A549 (cell line): ENCODE measurements around the gene TMUB2. TPM values are rescaled to one million over a fixed set of nuclear protein-coding genes. Genes with fewer than 3 reads are reported as not detected.

ENCODE experiments used
- ATAC-seq, 2 experiments: fragments of 200-7000 bp in 1 of 2; fragments of >200 bp in 1 of 2; cut with Nextera tagmentation in 1 of 2; cut with Tn5 transposase in 1 of 2; 3 replicates each; pipeline versions ENCODE4 v1.8.0 to v1.9.1; 2018 to 2020; ENCODE audit warnings: mild to moderate bottlenecking in 1 of 2, moderate library complexity in 1 of 2
- CTCF ChIA-PET: fragments of 300-600 bp; sonication (Branson Sonifier 250); formaldehyde crosslinking; extraction: SDS; loops from one replicate; lab custom pipeline; 2021; ENCODE audit warnings: antibody characterized with exemption, inconsistent platforms; lab: Yijun Ruan, JAX
- POLR2A ChIA-PET: fragments of 350-600 bp; formaldehyde crosslinking; extraction: SDS; loops from one replicate; lab custom pipeline; 2021; ENCODE audit warnings: antibody characterized with exemption, inconsistent platforms; lab: Yijun Ruan, JAX
- DNase-seq, 2 experiments: peaks; one replicate each; pipeline versions ENCODE4 v3.0.0 to v3.0.0-alpha.2; 2011 to 2016; ENCODE audit warnings: low read depth in 1 of 2, low spot score in 1 of 2
- FAIRE-seq: peaks from 2 replicates; lab custom pipeline; 2011; peaks lifted over from hg19 to GRCh38; lab: Jason Lieb, UNC
- H3K27ac ChIP-seq, 2 experiments: fragments of >200 bp; sonication (Bioruptor Twin); formaldehyde crosslinking; 3 replicates each; pipeline ENCODE4 v1.5.1; 2016 to 2017
- H3K4me1 ChIP-seq: fragments of >200 bp; sonication (Bioruptor Twin); formaldehyde crosslinking; 3 replicates; pipeline ENCODE4 v1.6.1; 2016
- H3K4me2 ChIP-seq: fragments of >200 bp; sonication (Bioruptor Twin); formaldehyde crosslinking; 3 replicates; pipeline ENCODE4 v1.6.1; 2016
- H3K4me3 ChIP-seq: fragments of >200 bp; sonication (Bioruptor Twin); formaldehyde crosslinking; 3 replicates; pipeline ENCODE4 v1.5.1; 2016
- H3K9me3 ChIP-seq: fragments of >200 bp; sonication (Bioruptor Twin); formaldehyde crosslinking; 3 replicates; pipeline ENCODE4 v1.6.1; 2016
- CBX8 ChIP-seq: fragments of 200-600 bp; sonication (generic); IDR thresholded peaks from 2 replicates; pipeline ENCODE4 v1.6.1; 2016
- CEBPB ChIP-seq, 2 experiments: fragments of >200 bp in 1 of 2; sonication (Bioruptor Twin) in 1 of 2; formaldehyde crosslinking in 1 of 2; IDR thresholded peaks; 2 replicates each; pipeline ENCODE4 v1.6.1; 2012 to 2016
- CHD2 ChIP-seq: fragments of 150-350 bp; IDR thresholded peaks from 2 replicates; pipeline ENCODE4 v1.6.1; 2014; ENCODE audit warnings: low read length; ENCODE audit not compliant: partially characterized antibody
- E2F6 ChIP-seq: IDR thresholded peaks from 2 replicates; pipeline ENCODE4 v1.6.1; 2012; ENCODE audit warnings: low read depth, borderline replicate concordance
- EHF ChIP-seq: fragments of 250-450 bp; sonication (Bioruptor Pico); IDR thresholded peaks from 2 replicates; pipeline ENCODE4 v1.5.0; 2020; ENCODE audit warnings: mild to moderate bottlenecking
- EHMT2 ChIP-seq: fragments of 200-600 bp; sonication (generic); IDR thresholded peaks from 2 replicates; pipeline ENCODE4 v1.6.1; 2016; ENCODE audit warnings: antibody characterized with exemption, low read depth, mild to moderate bottlenecking, moderate library complexity
- EP300 ChIP-seq, 2 experiments: fragments of >200 bp; sonication (Bioruptor Twin); formaldehyde crosslinking; IDR thresholded peaks; 2 replicates in 1 of 2; 3 replicates in 1 of 2; pipeline ENCODE4 v1.6.1; 2016 to 2017
- FOSB ChIP-seq: fragments of 250-450 bp; sonication (Bioruptor Pico); IDR thresholded peaks from 2 replicates; pipeline ENCODE4 v1.5.0; 2020; ENCODE audit warnings: mild to moderate bottlenecking, moderate library complexity
- HDAC2 ChIP-seq: fragments of 200-600 bp; sonication (generic); IDR thresholded peaks from 2 replicates; pipeline ENCODE4 v1.6.1; 2016
- HEYL ChIP-seq: fragments of 250-450 bp; sonication (Bioruptor Pico); IDR thresholded peaks from 2 replicates; pipeline ENCODE4 v1.8.0; 2021; ENCODE audit warnings: mild to moderate bottlenecking, moderate library complexity
- HMGXB4 ChIP-seq: fragments of 250-450 bp; sonication (Bioruptor Pico); IDR thresholded peaks from 2 replicates; pipeline ENCODE4 v1.5.0; 2021; ENCODE audit warnings: mild to moderate bottlenecking, moderate library complexity, borderline replicate concordance
- HOXA7 ChIP-seq: fragments of 250-450 bp; sonication (Bioruptor Pico); IDR thresholded peaks from 2 replicates; pipeline ENCODE4 v1.5.0; 2020; ENCODE audit warnings: mild to moderate bottlenecking, moderate library complexity
- HOXB13 ChIP-seq: fragments of 250-450 bp; sonication (Bioruptor Pico); IDR thresholded peaks from 2 replicates; pipeline ENCODE4 v1.5.0; 2020; ENCODE audit warnings: low read depth, mild to moderate bottlenecking, moderate library complexity
- HOXB5 ChIP-seq: fragments of 250-450 bp; sonication (Bioruptor Pico); IDR thresholded peaks from 2 replicates; pipeline ENCODE4 v1.5.0; 2020; ENCODE audit warnings: mild to moderate bottlenecking, moderate library complexity
- JUN ChIP-seq, 2 experiments: fragments of >200 bp; sonication (Bioruptor Twin); formaldehyde crosslinking; IDR thresholded peaks; 2 replicates in 1 of 2; 3 replicates in 1 of 2; pipeline ENCODE4 v1.6.1; 2016 to 2017
- JUNB ChIP-seq: fragments of >200 bp; sonication (Bioruptor Twin); formaldehyde crosslinking; IDR thresholded peaks from 2 replicates; pipeline ENCODE4 v1.6.1; 2016
- KDM1A ChIP-seq: fragments of 200-600 bp; sonication (generic); IDR thresholded peaks from 2 replicates; pipeline ENCODE4 v1.6.1; 2016; ENCODE audit warnings: low read depth, mild to moderate bottlenecking
- MAFK ChIP-seq: fragments of 450-650 bp; IDR thresholded peaks from 2 replicates; pipeline ENCODE4 v1.6.1; 2014; ENCODE audit not compliant: partially characterized antibody
- MAX ChIP-seq: IDR thresholded peaks from 2 replicates; pipeline ENCODE4 v1.6.1; 2012
- MAZ ChIP-seq: fragments of 150-350 bp; IDR thresholded peaks from 2 replicates; pipeline ENCODE4 v1.6.1; 2014; ENCODE audit warnings: antibody characterized with exemption, low read depth, low read length, borderline replicate concordance
- MYC ChIP-seq: IDR thresholded peaks from 2 replicates; pipeline ENCODE4 v1.6.1; 2012; ENCODE audit warnings: mild to moderate bottlenecking, inconsistent platforms, low read length, improper control_type of control experiment, borderline replicate concordance
- NPAS2 ChIP-seq: fragments of 250-450 bp; sonication (Bioruptor Pico); IDR thresholded peaks from 2 replicates; pipeline ENCODE4 v1.8.0; 2022; ENCODE audit warnings: mild to moderate bottlenecking, moderate library complexity, borderline replicate concordance
- PHF8 ChIP-seq: fragments of 200-600 bp; sonication (generic); IDR thresholded peaks from 2 replicates; pipeline ENCODE4 v1.6.1; 2016; ENCODE audit warnings: low read depth, mild to moderate bottlenecking, antibody characterized with exemption, moderate library complexity, borderline replicate concordance
- POLR2AphosphoS2 ChIP-seq: conservative IDR thresholded peaks from 2 replicates; pipeline ENCODE4 v1.6.1; 2012; ENCODE audit warnings: low read length, improper control_type of control experiment, inconsistent platforms
- RCOR1 ChIP-seq: fragments of 150-350 bp; IDR thresholded peaks from 2 replicates; pipeline ENCODE4 v1.6.1; 2014; ENCODE audit warnings: antibody characterized with exemption, low read length, low read depth
- REST ChIP-seq: fragments of 200-600 bp; sonication (generic); IDR thresholded peaks from 2 replicates; pipeline ENCODE4 v1.6.1; 2016; ENCODE audit warnings: antibody characterized with exemption, mild to moderate bottlenecking, moderate library complexity
- RNF2 ChIP-seq: fragments of 200-600 bp; sonication (generic); IDR thresholded peaks from 2 replicates; pipeline ENCODE4 v1.6.1; 2016; ENCODE audit warnings: low read depth, mild to moderate bottlenecking, antibody characterized with exemption, moderate library complexity, borderline replicate concordance
- TFCP2L1 ChIP-seq: fragments of 250-450 bp; sonication (Bioruptor Pico); IDR thresholded peaks from 2 replicates; pipeline ENCODE4 v1.5.0; 2021; ENCODE audit warnings: mild to moderate bottlenecking
- ZC3H11A ChIP-seq: fragments of 450-650 bp; IDR thresholded peaks from 2 replicates; pipeline ENCODE4 v1.6.1; 2014; ENCODE audit warnings: antibody characterized with exemption, mild to moderate bottlenecking
- ZFP36 ChIP-seq: fragments of 450-650 bp; IDR thresholded peaks from 2 replicates; pipeline ENCODE4 v1.6.1; 2014; ENCODE audit warnings: borderline replicate concordance; ENCODE audit not compliant: partially characterized antibody
- ZNF302 ChIP-seq: fragments of 250-450 bp; sonication (Bioruptor Pico); IDR thresholded peaks from 2 replicates; pipeline ENCODE4 v1.9.0; 2021; ENCODE audit warnings: inconsistent platforms, mild to moderate bottlenecking, moderate library complexity
- WGBS: methylation state at CpG from one replicate; pipeline ENCODE4 v1.1.6; 2017; ENCODE audit errors: missing lambda C conversion rate; 5-methylcytosine and 5-hydroxymethylcytosine counted together
- polyA plus RNA-seq, 4 experiments: library from polyadenylated mRNA; depleted of rRNA in 3 of 4; stranded (reverse); fragments of >200 nt; fragmentation: RNase III in 1 of 4; extraction: RNeasy Plus Mini Kit Qiagen cat#74134 plus additional on column Dnase treatment in 1 of 4; gene quantifications; 2 replicates in 3 of 4; 3 replicates in 1 of 4; pipeline ENCODE4 v1.2.3, GENCODE V29; 2011 to 2017
- TF ChIP-seq, protein P1 (sequence below): fragments of 150-350 bp; IDR thresholded peaks from 2 replicates; pipeline ENCODE4 v1.6.1; 2014; ENCODE audit warnings: low read depth, mild to moderate bottlenecking, low read length

The TMUB2 gene
- polyA plus RNA-seq, 2 of the 4 experiments (the other 2 are of a cell fraction) = 36.2 to 42.0 TPM

DNA sequence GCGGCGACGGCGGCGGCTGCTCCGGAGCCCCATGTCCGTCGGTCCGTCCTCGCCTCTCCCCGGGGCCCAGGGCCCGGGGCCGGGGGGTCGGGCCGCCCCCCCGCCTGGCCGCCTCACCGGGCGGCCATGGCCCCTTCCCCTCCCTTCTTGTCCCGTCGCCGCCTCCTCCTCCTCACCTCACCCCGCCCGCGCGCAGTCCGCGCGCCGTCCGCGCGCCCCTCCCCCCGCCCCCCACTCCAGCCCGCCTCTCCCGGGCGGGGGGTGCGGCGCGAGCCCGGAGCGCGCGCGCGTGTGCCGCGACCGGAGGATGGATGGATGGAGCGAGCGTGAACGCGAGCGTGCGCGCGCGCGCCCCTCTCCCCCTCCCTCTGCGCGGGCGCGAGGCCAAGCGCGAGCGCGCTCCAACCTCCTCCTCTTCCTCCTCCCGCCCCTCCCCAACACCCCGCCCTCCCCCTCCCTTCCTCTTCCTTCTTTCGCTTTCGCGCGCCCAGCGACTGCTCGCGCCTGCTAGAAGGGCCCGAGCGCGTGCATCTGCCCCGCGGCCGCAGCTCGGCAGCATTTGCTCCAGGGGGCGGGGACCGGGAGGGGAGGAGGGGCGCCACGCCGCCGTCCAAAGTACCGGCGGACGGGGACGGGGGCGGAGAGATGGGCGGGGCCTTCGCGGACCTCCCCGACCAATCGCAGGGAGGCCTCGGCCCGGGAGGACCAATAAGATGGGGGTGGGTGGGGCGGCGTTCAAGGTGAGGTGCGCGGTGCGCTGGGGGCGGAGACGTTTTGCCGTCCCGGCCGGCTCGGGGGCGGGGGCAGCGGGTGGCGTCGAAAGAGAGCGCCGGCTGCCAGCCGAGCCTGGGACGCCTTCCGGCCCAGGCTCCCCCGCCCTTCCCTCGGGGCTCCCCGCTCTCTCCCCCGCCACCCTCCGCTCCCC, 13.0 kb downstream of the TMUB2 start, which contains the start of gene ATXN7L3:
Gene ATXN7L3 (minus strand): TSS at position 332 of the 925 bp plus-strand sequence. CDS start 1,814 bp downstream, outside the sequence.
- DNase-seq = peak; percentile 99
- peaks cover 35% of the 10 kb centered on the region for H3K4me1 ChIP-seq
- POLR2A ChIA-PET = interaction anchor here (0.6 to 4.2 kb wide), 12 partner anchors 10 to 449 kb away, joined by 3 to 28 read pairs (median 4); partner anchors contain the start of genes GRN, HDAC5, TMUB2 and UBTF
- no peak for FAIRE-seq
- peak within 1 kb of the TSS; percentile 98 to 100 for H3K27ac ChIP-seq
- CTCF ChIA-PET = interaction anchor here (1.0 to 5.2 kb wide), 3 partner anchors 12 to 323 kb away, joined by 3 to 68 read pairs (median 3); no protein-coding TSS in a partner anchor
- WGBS = 3% methylated on average over 25 of the region's 126 CpGs
- H3K4me3 ChIP-seq = peak within 1 kb of the TSS; percentile 87
- H3K9me3 ChIP-seq = no peaks in the 10 kb centered on the region
- ATAC-seq = peak; percentile 66 to 87
- H3K4me2 ChIP-seq = peak within 1 kb of the TSS; percentile 88
- TF ChIP-seq RCOR1 (no peak), ZC3H11A (no peak), JUNB (no peak), E2F6 (no peak), HEYL (CRISPR knock-in tag) (no peak), JUN (IDR thresholded peaks at IDR 0.05) (peak; percentile 72 to 75; a peak in 4 of 5 replicates), EHF (CRISPR knock-in tag) (no peak), EP300 (IDR thresholded peaks at IDR 0.05) (0 out of 5 replicates have a peak, but pooled peaks of 1 of the 2 experiments have one; percentile 29), CBX8 (no peak), PHF8 (no peak; the same call in 1 of the 2 replicates), MAFK (no peak), RNF2 (no peak), POLR2AphosphoS2 (no peak), NPAS2 (CRISPR knock-in tag) (no peak), TFCP2L1 (no peak), CHD2 (no peak), REST (no peak), KDM1A (no peak), ZFP36 (no peak), HOXB5 (no peak), MAZ (peak; percentile 46; the same call in 1 of the 2 replicates), HOXA7 (CRISPR knock-in tag) (no peak), EHMT2 (no peak), FOSB (CRISPR knock-in tag) (no peak), CEBPB (IDR thresholded peaks at IDR 0.05) (no peak), MYC (peak; percentile 91), HOXB13 (no peak), HMGXB4 (CRISPR knock-in tag) (no peak), HDAC2 (no peak), MAX (peak; percentile 90), ZNF302 (CRISPR knock-in tag) (no peak)
- TF ChIP-seq, protein P1, sequence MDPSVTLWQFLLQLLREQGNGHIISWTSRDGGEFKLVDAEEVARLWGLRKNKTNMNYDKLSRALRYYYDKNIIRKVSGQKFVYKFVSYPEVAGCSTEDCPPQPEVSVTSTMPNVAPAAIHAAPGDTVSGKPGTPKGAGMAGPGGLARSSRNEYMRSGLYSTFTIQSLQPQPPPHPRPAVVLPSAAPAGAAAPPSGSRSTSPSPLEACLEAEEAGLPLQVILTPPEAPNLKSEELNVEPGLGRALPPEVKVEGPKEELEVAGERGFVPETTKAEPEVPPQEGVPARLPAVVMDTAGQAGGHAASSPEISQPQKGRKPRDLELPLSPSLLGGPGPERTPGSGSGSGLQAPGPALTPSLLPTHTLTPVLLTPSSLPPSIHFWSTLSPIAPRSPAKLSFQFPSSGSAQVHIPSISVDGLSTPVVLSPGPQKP = no peak
